Loucy (cell line): Measurements from ENCODE around the gene PCCA.

Experiments
- H2AFZ ChIP-seq: fragments of 200-600 bp; sonication (generic); 2 replicates; pipeline ENCODE4 v1.6.0; 2016; ENCODE audit warnings: antibody characterized with exemption, mild to moderate bottlenecking, low read length, moderate library complexity
- H3F3A ChIP-seq: fragments of 200-600 bp; 2 replicates; pipeline ENCODE4 v1.6.0; 2016; ENCODE audit warnings: antibody characterized with exemption, low read depth, mild to moderate bottlenecking
- H3K27me3 ChIP-seq: fragments of 200-600 bp; sonication (generic); 2 replicates; pipeline ENCODE4 v1.6.1; 2014; ENCODE audit warnings: low read length, mild to moderate bottlenecking; ENCODE audit not compliant: insufficient read depth, poor library complexity, severe bottlenecking
- H3K36me3 ChIP-seq: fragments of 200-600 bp; sonication (generic); 2 replicates; pipeline ENCODE4 v1.6.1; 2016; ENCODE audit warnings: low read length; ENCODE audit not compliant: insufficient read depth
- H3K4me1 ChIP-seq: fragments of 200-600 bp; sonication (generic); 2 replicates; pipeline ENCODE4 v1.5.1; 2014; ENCODE audit warnings: low read length, mild to moderate bottlenecking; ENCODE audit not compliant: insufficient read depth, poor library complexity, severe bottlenecking
- H3K4me2 ChIP-seq: fragments of 200-600 bp; sonication (generic); 2 replicates; pipeline ENCODE4 v1.6.0; 2014; ENCODE audit warnings: antibody characterized with exemption, low read length, low read depth, mild to moderate bottlenecking; ENCODE audit not compliant: poor library complexity, severe bottlenecking
- H3K4me3 ChIP-seq: fragments of 200-600 bp; sonication (generic); 2 replicates; pipeline ENCODE4 v1.5.1; 2014; ENCODE audit warnings: low read length, mild to moderate bottlenecking, mixed read lengths; ENCODE audit not compliant: poor library complexity, severe bottlenecking
- H3K79me2 ChIP-seq: fragments of 200-600 bp; sonication (generic); 2 replicates; pipeline ENCODE4 v1.6.1; 2014; ENCODE audit warnings: low read length; ENCODE audit not compliant: insufficient read depth
- H3K9ac ChIP-seq: fragments of 200-600 bp; sonication (generic); 2 replicates; pipeline ENCODE4 v1.6.0; 2014; ENCODE audit warnings: mild to moderate bottlenecking, low read depth, low read length, moderate library complexity; ENCODE audit not compliant: poor library complexity, severe bottlenecking
- H3K9me2 ChIP-seq: fragments of 200-600 bp; sonication (generic); replicated peaks from 2 replicates; pipeline ENCODE4 v1.6.1; 2016; ENCODE audit warnings: low read depth, low read length, mixed read lengths
- H3K9me3 ChIP-seq: fragments of 200-600 bp; sonication (generic); 2 replicates; pipeline ENCODE4 v1.6.1; 2014; ENCODE audit warnings: mild to moderate bottlenecking, antibody characterized with exemption, low read length, low read depth; ENCODE audit not compliant: insufficient read depth
- H4K20me1 ChIP-seq: fragments of 200-600 bp; sonication (generic); 2 replicates; pipeline ENCODE4 v1.6.0; 2014; ENCODE audit warnings: antibody characterized with exemption, low read length, mild to moderate bottlenecking; ENCODE audit not compliant: insufficient read depth, poor library complexity, severe bottlenecking
- EZH2phosphoT487 ChIP-seq: fragments of 200-600 bp; IDR thresholded peaks from 2 replicates; pipeline ENCODE4 v1.6.1; 2018; ENCODE audit warnings: antibody characterized with exemption, mild to moderate bottlenecking, moderate library complexity, borderline replicate concordance
- TF ChIP-seq, protein P1 (sequence below): fragments of 200-600 bp; sonication (generic); conservative IDR thresholded peaks from 2 replicates; pipeline ENCODE4 v1.5.1; 2014; ENCODE audit warnings: mild to moderate bottlenecking, antibody characterized with exemption, low read length

PCCA gene

DNA sequence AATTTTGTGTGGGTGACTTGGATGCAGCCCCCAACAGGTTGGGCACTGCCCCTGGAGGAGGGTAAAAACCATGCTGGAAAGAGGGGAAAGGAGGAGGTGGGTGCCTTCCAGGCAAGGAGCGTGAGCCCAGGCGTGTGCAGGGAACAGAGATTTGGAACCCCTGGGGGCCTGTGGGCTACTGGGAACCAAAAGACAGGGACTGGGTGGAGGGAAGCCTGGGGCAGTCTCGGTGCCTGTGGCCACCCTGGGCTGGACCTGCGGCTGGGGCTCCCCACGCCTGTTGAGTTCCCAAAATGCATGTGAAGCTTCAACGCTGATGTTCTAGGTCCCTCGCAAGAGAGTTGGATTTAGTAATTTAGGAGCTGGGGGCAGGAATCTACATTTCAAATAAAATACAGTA lies 474.9 kb downstream of the PCCA start:
- no peaks in the 10 kb centered on the region for H3K27me3 ChIP-seq
- H3K9ac ChIP-seq, result no peak overlapping the region
- H3K4me2 ChIP-seq, result no peak overlapping the region
- no peak for TF ChIP-seq EZH2phosphoT487
- TF ChIP-seq, protein P1, sequence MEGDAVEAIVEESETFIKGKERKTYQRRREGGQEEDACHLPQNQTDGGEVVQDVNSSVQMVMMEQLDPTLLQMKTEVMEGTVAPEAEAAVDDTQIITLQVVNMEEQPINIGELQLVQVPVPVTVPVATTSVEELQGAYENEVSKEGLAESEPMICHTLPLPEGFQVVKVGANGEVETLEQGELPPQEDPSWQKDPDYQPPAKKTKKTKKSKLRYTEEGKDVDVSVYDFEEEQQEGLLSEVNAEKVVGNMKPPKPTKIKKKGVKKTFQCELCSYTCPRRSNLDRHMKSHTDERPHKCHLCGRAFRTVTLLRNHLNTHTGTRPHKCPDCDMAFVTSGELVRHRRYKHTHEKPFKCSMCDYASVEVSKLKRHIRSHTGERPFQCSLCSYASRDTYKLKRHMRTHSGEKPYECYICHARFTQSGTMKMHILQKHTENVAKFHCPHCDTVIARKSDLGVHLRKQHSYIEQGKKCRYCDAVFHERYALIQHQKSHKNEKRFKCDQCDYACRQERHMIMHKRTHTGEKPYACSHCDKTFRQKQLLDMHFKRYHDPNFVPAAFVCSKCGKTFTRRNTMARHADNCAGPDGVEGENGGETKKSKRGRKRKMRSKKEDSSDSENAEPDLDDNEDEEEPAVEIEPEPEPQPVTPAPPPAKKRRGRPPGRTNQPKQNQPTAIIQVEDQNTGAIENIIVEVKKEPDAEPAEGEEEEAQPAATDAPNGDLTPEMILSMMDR, result no peak
- H3F3A ChIP-seq, result no peaks in the 10 kb centered on the region
- H3K9me2 ChIP-seq, result no peaks in the 10 kb centered on the region
- H4K20me1 ChIP-seq, result no peaks in the 10 kb centered on the region
- H3K79me2 ChIP-seq, result no peaks in the 10 kb centered on the region
- no peaks in the 10 kb centered on the region for H3K36me3 ChIP-seq
- no peaks in the 10 kb centered on the region for H3K9me3 ChIP-seq
- no peak overlapping the region for H2AFZ ChIP-seq
- no peaks in the 10 kb centered on the region for H3K4me1 ChIP-seq
- no peak overlapping the region for H3K4me3 ChIP-seq

DNA sequence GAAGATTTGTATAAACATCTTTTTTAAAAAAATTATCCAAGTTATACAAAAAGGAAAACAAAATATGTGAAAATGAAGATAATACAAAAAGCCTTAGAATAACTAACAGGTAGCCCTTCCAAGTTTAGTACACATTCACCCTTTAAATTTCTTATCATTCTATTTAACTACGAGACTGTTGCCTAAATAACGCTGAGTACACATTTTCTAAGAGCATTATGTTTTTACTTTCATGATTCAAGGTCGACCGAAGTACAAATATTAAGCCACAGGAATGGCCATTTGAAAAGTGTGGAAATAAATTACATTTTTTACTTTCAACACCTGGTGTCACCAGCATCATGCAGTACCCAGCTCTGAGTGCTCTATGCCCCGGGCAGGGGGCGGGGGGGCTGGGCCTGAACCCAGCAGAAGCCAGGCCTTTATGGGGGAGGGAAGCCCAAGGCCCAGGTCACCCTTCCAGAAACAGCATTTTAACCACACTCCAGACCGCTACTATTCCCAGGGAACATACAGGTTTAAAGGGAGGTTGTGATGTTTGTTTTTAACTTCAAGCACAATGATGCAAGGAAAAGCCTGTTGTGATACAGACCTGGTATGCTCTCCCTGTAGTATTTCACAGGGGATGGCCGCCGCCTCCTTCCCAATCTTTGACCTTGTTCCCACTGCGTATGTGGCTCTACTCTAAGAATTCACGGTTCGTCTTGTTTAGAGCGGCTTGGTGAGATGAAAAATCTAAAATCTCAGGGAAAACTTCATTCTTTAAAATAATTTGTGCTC lies 475.7 kb downstream of the PCCA start:
- Histone ChIP-seq H3K79me2 (no peaks in the 10 kb centered on the region), H3K4me2 (no peak overlapping the region), H4K20me1 (no peaks in the 10 kb centered on the region), H3K9me3 (no peaks in the 10 kb centered on the region), H3F3A (no peaks in the 10 kb centered on the region), H2AFZ (no peak overlapping the region), H3K9ac (no peak overlapping the region), H3K36me3 (no peaks in the 10 kb centered on the region), H3K4me1 (no peaks in the 10 kb centered on the region), H3K27me3 (no peaks in the 10 kb centered on the region), H3K9me2 (no peaks in the 10 kb centered on the region), H3K4me3 (no peak overlapping the region)
- TF ChIP-seq EZH2phosphoT487, result no peak
- TF ChIP-seq, protein P1, result no peak

GRCh38 chr13:100565286-100565685 lies 476.4 kb downstream of the PCCA start:
- H3K9me2 ChIP-seq, result no peaks in the 10 kb centered on the region
- no peak overlapping the region for H3K4me2 ChIP-seq
- no peaks in the 10 kb centered on the region for H3F3A ChIP-seq

More at GRCh38 chr13:100565286-100565685, 476.4 kb downstream of the PCCA start:
- Histone ChIP-seq H4K20me1 (no peaks in the 10 kb centered on the region), H2AFZ (no peak overlapping the region), H3K36me3 (no peaks in the 10 kb centered on the region), H3K79me2 (no peaks in the 10 kb centered on the region), H3K27me3 (no peaks in the 10 kb centered on the region), H3K4me3 (no peak overlapping the region), H3K9ac (no peak overlapping the region), H3K9me3 (no peaks in the 10 kb centered on the region), H3K4me1 (no peaks in the 10 kb centered on the region)
- TF ChIP-seq, protein P1, result no peak
- TF ChIP-seq EZH2phosphoT487, result no peak
